GM23338 (cell line): ENCODE results near the gene SLX9.
A peak's percentile ranks its signal among the peaks of the same experiment; 100 is the strongest.

Experiments
- CTCF ChIP-seq, 2 experiments: fragments of 200-600 bp in 1 of 2; sonication (generic) in 1 of 2; conservative IDR thresholded peaks; 2 replicates each; pipeline versions ENCODE4 v1.5.1 to v1.6.1; 2016 to 2017; ENCODE audit warnings: antibody characterized with exemption in 2 of 2, low read depth in 2 of 2, mild to moderate bottlenecking in 2 of 2, moderate library complexity in 1 of 2
- EZH2 ChIP-seq: fragments of 200-600 bp; sonication (generic); IDR thresholded peaks from one replicate; pipeline ENCODE4 v1.8.0; 2017; ENCODE audit warnings: antibody characterized with exemption, mild to moderate bottlenecking, low read depth; ENCODE audit not compliant: unreplicated experiment
- POLR2AphosphoS5 ChIP-seq: IDR thresholded peaks from 2 replicates; pipeline ENCODE4 v1.6.1; 2016; ENCODE audit warnings: antibody characterized with exemption, low read depth

GRCh38 chr21:44911384-44912157 is 28.3 kb upstream of the SLX9 start:
- TF ChIP-seq CTCF (conservative IDR thresholded peaks at IDR 0.05; ENCODE audit: low read depth in 2 of 2) (peak; percentile 35 to 59), EZH2 (no peak), POLR2AphosphoS5 (no peak)
